GM18519 (cell line): ENCODE data around the gene LRRTM4.

ENCODE experiments used
- ATAC-seq: cut with Tn5 transposase; IDR thresholded peaks from one replicate; pipeline ENCODE4 v1.9.1; 2021; ENCODE audit warnings: mild to moderate bottlenecking, moderate library complexity; ENCODE audit not compliant: unreplicated experiment, low FRiP score

The LRRTM4 gene

GRCh38 chr2:77521931-77522470 lies at the start of gene LRRTM4:
Gene LRRTM4 (minus strand): TSS chr2:77522376.
- no peak for ATAC-seq

GRCh38 chr2:77571545-77571944 lies 49.4 kb upstream of the LRRTM4 start:
- no peak for ATAC-seq

- no peak for ATAC-seq
Measured at GRCh38 chr2:77567723-77568122, 45.5 kb upstream of the LRRTM4 start.

GRCh38 chr2:77566582-77566981 lies 44.4 kb upstream of the LRRTM4 start:
- no peak for ATAC-seq

- ATAC-seq = no peak
Measured at GRCh38 chr2:77566131-77566530, 44.0 kb upstream of the LRRTM4 start.

- no peak for ATAC-seq
Measured at GRCh38 chr2:77552956-77553355, 30.8 kb upstream of the LRRTM4 start.

GRCh38 chr2:77538031-77538430 lies 15.9 kb upstream of the LRRTM4 start:
- no peak for ATAC-seq

GRCh38 chr2:77522888-77523287 lies 712 bp upstream of the LRRTM4 start:
- no peak for ATAC-seq

GRCh38 chr2:77521548-77521891 lies 656 bp downstream of the LRRTM4 start:
- no peak for ATAC-seq

- ATAC-seq = no peak
Measured at GRCh38 chr2:77520641-77521547, 1.3 kb downstream of the LRRTM4 start.

- ATAC-seq = no peak
Measured at GRCh38 chr2:77519888-77520506, 2.2 kb downstream of the LRRTM4 start.

GRCh38 chr2:77519164-77519887 lies 2.9 kb downstream of the LRRTM4 start:
- ATAC-seq = no peak

- no peak for ATAC-seq
Measured at GRCh38 chr2:77518311-77518710, 3.9 kb downstream of the LRRTM4 start.

- ATAC-seq = no peak
Measured at GRCh38 chr2:77513191-77513590, 9.0 kb downstream of the LRRTM4 start.

GRCh38 chr2:77512507-77512906 lies 9.7 kb downstream of the LRRTM4 start:
- ATAC-seq = no peak

- no peak for ATAC-seq
Measured at GRCh38 chr2:77508511-77508910, 13.7 kb downstream of the LRRTM4 start.

GRCh38 chr2:77507657-77508056 lies 14.5 kb downstream of the LRRTM4 start:
- no peak for ATAC-seq

GRCh38 chr2:77488141-77488540 lies 34.0 kb downstream of the LRRTM4 start:
- ATAC-seq = no peak

- no peak for ATAC-seq
Measured at GRCh38 chr2:77487074-77487803, 34.9 kb downstream of the LRRTM4 start.

- ATAC-seq = no peak
Measured at GRCh38 chr2:77484026-77484425, 38.1 kb downstream of the LRRTM4 start.
